COR-L47 (cell line): Measurements from ENCODE around the gene LGR4.

Experiments used
- DNase-seq: peaks from one replicate; lab custom pipeline; 2025; lab: John Stamatoyannopoulos, UW

LGR4 gene

GRCh38 chr11:27401280-27401832 lies 71.2 kb downstream of the LGR4 start:
- DNase-seq = no peak

DNA sequence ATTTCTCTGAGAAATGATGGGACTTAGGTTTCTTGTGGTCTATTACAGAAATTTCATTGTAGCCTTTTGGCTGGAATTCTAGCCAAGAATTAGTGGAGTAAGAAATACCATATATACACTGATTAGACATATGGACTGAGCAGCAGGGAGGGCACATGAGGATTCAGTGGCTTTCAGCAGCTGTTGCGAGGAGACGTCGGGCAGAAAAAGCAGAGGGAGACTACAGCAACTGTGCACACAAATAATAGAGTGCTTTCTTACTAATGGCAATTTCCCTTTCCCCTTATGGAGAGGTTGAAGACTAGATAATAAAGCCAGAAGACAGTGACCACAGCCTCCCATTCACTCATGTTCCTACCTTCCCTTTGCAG lies 74.2 kb downstream of the LGR4 start:
- DNase-seq = no peak

DNA sequence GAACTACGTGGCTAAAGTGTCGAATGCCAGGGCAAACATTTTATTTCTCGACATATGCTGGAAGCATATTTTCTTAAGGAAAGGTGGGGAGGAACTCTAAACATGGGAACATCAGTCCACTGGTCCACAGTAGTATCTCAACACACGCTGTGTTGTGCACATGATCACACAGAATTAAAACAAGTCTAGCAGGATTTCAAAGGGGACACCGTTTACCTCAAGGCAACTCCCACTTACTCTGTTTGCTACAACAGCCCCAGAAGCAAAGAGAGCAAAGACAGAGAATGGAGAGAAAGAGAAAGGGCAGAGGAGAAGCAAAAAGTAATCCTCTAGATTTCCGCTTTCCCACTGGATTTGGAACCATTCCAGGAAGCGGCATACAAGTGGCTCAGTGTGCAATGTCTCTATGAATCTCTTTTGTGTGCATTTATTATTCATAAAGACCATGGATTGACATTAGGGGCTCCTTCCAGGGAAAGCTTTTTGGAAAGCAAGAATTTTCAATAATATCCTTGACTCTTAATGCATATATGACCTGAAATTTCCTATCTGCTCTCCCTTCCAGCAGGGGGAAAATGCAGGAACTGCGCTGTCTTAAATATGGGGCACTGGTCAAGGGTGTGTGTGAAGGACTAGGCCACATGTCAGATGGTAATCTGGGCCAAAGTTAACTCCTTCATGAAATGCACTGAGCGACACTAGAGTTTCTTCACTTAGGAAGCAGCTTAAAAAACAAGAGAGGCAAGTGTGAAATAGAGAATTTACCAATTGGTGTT lies 74.8 kb downstream of the LGR4 start:
- DNase-seq = no peak

- no peak for DNase-seq
These were observed 76.2 kb downstream of the LGR4 start for GRCh38 chr11:27396259-27396839.

DNA sequence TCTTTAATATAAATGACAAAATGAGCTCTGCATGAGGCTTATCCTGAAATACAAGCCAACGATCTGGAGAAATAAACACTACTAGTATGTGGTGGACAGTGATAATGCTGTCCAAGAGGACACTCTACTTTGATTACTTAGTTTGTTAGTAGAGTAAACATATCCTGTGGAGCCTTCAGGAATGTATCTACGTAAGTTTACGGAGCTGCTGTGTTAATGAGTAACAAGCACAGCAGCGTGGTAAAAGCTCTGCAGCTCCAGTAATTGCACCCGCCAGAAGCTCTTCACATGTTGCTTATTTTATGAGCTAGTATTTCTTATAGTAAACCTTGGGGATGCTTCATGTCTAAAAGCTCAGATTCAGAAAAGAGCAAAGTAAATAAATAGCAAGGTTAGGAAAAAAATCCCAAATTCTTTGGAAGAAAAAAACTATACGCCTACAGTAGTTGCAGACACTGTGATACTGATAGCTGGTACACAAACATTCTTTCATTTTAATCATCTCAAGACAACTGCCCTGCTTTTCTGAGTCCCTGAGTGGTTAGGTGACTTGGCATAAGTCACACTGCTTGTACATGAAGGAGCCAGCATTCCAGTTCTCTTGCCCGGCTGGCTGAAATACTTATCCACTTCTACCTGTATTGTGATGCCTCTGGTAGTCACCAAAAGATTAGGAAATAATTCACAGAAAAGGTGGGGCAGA lies 76.9 kb downstream of the LGR4 start:
- peak; percentile 83 for DNase-seq

GRCh38 chr11:27394781-27395228 lies 77.8 kb downstream of the LGR4 start:
- DNase-seq = no peak

DNA sequence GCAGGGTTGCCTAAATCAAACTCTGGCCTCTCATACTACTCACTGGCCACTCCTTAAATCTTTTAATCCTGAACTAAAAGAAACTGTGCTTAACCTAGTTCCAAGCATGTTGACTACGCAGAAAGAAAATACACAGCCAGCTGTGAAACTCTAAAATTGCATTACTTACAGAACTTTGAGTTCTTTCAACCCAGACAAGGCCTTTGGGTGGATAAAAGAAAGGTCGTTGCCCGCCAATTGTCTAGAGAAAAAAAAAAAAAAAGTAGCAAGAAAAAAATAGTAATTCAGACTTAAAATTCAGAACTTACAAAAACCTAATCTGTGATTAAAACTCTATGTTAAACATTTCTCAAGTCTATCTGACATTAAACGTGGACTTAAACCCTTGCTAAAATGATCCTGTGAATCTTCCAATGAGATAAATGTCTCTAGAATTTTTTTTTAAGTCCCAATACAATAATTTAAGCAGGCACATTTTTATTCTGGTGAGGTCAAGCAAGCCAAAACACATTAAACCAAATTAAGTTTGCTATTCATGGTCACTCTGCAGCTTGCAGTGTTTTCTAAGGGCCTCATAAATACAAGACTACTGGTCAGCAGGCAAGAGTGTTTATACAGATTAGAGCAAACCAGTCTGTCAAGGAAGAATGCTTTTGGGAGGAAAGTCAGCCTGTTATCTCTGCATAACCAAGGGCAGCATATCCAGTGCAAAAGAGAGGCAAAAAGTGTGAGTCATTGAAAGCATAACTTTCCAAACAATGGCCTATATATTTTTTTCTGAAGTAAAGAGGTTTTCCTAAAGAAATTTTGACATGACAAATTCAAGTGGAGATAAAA lies 80.1 kb downstream of the LGR4 start:
- no peak for DNase-seq

DNA sequence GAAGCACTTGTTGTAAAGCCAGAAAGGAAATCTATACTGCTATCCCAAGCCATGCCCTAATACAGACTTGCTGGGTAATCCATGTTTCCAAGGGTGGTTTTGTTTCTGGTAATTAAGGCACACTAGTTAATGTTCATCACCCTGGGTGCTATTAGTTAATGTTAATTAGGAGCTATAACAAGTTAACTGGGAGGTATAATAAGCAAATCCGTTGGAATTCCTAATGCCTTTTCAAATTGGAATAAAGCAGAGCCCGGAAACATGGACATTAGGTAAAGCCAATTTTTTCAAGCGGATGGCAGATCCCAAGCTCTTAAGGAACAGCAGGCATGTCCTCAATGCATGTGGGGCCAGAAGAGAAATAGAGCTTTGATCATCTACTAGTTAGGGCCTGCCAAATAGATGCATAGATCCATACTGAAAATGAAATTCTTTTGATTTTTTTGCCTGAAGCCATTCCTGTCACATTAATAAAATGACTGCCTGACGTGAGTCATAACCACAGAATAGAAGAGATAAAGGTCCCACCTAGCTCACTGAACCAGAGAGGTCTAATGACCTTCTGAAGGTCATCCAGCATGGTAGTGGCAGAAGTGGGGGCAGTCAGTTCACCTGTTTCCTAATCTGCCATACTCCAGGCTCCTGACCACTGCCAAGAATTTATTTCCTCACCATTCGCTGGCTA lies 81.1 kb downstream of the LGR4 start:
- no peak for DNase-seq

- no peak for DNase-seq
These were observed 82.0 kb downstream of the LGR4 start for GRCh38 chr11:27390318-27391295.

DNA sequence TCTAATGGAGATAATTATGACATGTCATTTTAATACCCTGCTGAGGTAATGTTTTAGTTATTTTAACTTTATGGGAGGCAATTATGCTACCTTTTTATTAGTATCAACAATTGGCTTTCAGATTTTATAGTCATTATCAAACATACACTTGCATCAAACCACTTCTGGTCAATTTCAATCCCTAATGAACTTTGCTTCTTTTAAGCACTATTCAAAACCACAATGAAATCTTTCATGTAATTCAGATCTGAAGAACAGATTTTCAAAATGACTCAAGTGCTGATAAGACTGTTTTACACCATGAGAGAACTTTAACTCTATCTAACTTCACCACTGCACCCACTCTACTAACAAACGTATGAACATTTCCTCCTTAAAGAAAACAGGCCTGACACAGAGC lies 83.7 kb downstream of the LGR4 start:
- no peak for DNase-seq

DNA sequence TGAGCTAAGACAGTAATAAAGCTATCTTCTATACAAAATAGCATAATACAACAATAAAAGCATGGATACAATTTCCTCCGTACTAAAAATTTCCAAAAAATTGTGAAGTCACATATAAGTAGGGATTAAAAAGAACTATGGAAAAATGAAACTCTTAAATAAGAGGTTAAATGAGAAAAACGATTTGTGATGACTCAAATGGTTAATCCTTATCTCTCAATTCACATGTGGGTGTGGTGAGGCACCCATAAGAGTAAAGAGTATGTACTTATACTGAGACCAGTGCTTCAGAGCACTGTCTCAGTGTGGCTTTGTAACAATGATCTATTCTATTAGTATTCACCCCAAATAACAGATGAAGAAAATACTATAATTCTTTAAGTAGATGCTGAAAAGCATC lies 84.6 kb downstream of the LGR4 start:
- DNase-seq = no peak

- DNase-seq = no peak
These were observed 85.2 kb downstream of the LGR4 start for GRCh38 chr11:27387362-27387761.

GRCh38 chr11:27386181-27386845 lies 86.3 kb downstream of the LGR4 start:
- DNase-seq = no peak

- DNase-seq = no peak
These were observed 87.3 kb downstream of the LGR4 start for GRCh38 chr11:27385245-27385644.

DNA sequence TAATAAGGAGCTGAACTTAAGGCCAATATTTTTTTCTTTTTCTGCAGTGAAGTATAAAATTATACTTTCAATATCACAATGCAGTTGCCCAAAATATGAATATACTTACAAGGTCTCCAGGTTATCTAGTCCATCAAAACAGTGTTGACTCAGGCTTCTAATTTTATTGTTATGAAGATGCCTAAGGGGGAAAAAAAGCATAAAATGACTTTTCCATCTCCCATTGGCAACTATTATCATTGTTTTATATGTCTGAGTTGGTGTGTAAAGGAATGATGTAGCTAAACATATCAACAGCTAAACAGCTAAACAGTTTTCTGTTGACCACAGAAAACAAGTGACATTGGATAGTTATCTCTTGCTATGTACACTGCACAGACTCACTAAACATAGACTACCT lies 88.4 kb downstream of the LGR4 start:
- DNase-seq = no peak

DNA sequence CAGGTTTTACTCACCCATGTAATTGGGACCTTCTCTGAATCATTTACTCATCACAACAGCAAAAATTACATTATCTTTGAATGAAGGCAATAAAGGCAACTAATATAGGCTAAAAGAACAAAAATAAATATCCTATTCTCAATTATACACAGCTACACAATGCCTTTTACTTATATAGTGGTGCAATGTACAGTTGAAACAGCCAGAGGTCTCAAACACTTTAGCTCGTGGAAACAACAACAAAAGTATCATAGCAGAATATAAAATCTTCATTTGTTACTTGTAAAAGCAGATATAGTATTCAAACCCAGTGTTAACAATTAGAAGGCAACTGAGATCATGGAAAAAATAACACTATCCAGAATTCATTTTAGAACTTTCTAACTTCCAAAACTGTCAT lies 88.9 kb downstream of the LGR4 start:
- no peak for DNase-seq

GRCh38 chr11:27381238-27381666 lies 91.3 kb downstream of the LGR4 start:
- DNase-seq = no peak

DNA sequence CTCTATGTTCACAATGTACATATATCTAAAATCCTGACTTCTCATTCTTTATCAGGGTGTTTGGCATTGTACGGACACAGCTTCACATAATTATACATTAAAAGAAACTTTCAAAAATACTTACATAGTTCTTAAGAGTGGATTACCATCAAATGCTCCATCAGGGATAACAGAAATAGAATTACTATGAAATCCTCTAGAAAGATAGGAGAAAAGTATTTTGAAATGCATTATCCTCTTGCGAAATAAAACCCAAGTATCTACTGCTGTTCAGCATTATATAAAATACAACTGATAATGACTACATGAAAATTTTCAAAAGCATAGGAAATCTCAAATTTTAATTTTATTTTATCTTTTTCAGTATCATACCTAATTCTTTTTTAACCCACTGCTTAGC lies 91.8 kb downstream of the LGR4 start:
- no peak for DNase-seq

- no peak for DNase-seq
These were observed 93.1 kb downstream of the LGR4 start for GRCh38 chr11:27379449-27379848.

GRCh38 chr11:27375370-27375769 lies 97.2 kb downstream of the LGR4 start:
- no peak for DNase-seq
